ENCODE results near the gene NUDT3.
"Not testable (repeated sequence)": the region's sequence is repeated elsewhere in the genome, so short reads cannot be mapped to it uniquely, and the experiment has no call there.

The NUDT3 gene

GRCh38 chr6:34276191-34276590, 116.3 kb downstream of the NUDT3 start:
- DNase-seq (ENCODE audit: low read depth, low spot score), result no peak
- H3K4me3 ChIP-seq (ENCODE audit: low read depth, low read length), result no peak overlapping the region
- in situ Hi-C loops (cut with HindIII; ENCODE audit: low sequenced_read_pairs), result no loop called here
- TF ChIP-seq CTCF (IDR thresholded peaks at IDR 0.05; ENCODE audit: low read depth, low read length), result no peak

GRCh38 chr6:34275128-34275804, 117.2 kb downstream of the NUDT3 start:
- H3K4me3 ChIP-seq (ENCODE audit: low read depth, low read length), result no peak overlapping the region
- in situ Hi-C loops (cut with HindIII; ENCODE audit: low sequenced_read_pairs), result no loop called here
- no peak for TF ChIP-seq CTCF (IDR thresholded peaks at IDR 0.05; ENCODE audit: low read depth, low read length)
- DNase-seq (ENCODE audit: low read depth, low spot score), result no peak

GRCh38 chr6:34274129-34274528, 118.3 kb downstream of the NUDT3 start:
- in situ Hi-C loops (cut with HindIII; ENCODE audit: low sequenced_read_pairs), result no loop called here
- H3K4me3 ChIP-seq (ENCODE audit: low read depth, low read length), result no peak overlapping the region
- TF ChIP-seq CTCF (IDR thresholded peaks at IDR 0.05; ENCODE audit: low read depth, low read length), result no peak
- DNase-seq (ENCODE audit: low read depth, low spot score), result no peak

- TF ChIP-seq CTCF (IDR thresholded peaks at IDR 0.05; ENCODE audit: low read depth, low read length), result no peak
- in situ Hi-C loops (cut with HindIII; ENCODE audit: low sequenced_read_pairs), result no loop called here
- no peak overlapping the region for H3K4me3 ChIP-seq (ENCODE audit: low read depth, low read length)
- DNase-seq (ENCODE audit: low read depth, low spot score), result peak; percentile 5
Measured at GRCh38 chr6:34273242-34273805, 119.1 kb downstream of the NUDT3 start.

- no peak overlapping the region for H3K4me3 ChIP-seq (ENCODE audit: low read depth, low read length)
- no peak for DNase-seq (ENCODE audit: low read depth, low spot score)
- TF ChIP-seq CTCF (IDR thresholded peaks at IDR 0.05; ENCODE audit: low read depth, low read length), result no peak
- in situ Hi-C loops (cut with HindIII; ENCODE audit: low sequenced_read_pairs), result no loop called here
Measured at GRCh38 chr6:34272013-34272926, 120.2 kb downstream of the NUDT3 start.

- in situ Hi-C loops (cut with HindIII; ENCODE audit: low sequenced_read_pairs); H3K4me3 ChIP-seq (ENCODE audit: low read depth, low read length): not testable (repeated sequence)
Measured at GRCh38 chr6:34269658-34270341, 122.7 kb downstream of the NUDT3 start.

GRCh38 chr6:34269132-34269531, 123.3 kb downstream of the NUDT3 start:
- in situ Hi-C loops (cut with HindIII; ENCODE audit: low sequenced_read_pairs); H3K4me3 ChIP-seq (ENCODE audit: low read depth, low read length); DNase-seq (ENCODE audit: low read depth, low spot score): not testable (repeated sequence)

More at GRCh38 chr6:34269658-34270341, 122.7 kb downstream of the NUDT3 start:
- DNase-seq (ENCODE audit: low read depth, low spot score), result not testable (repeated sequence)

Measured in astrocyte of the spinal cord (primary cell).